ENCODE results near the gene DACH1. TPM values are rescaled to one million over a fixed set of nuclear protein-coding genes. Genes with fewer than 3 reads are reported as not detected.

Gene DACH1
- total RNA-seq, 1 donor = 16.4 TPM

DNA sequence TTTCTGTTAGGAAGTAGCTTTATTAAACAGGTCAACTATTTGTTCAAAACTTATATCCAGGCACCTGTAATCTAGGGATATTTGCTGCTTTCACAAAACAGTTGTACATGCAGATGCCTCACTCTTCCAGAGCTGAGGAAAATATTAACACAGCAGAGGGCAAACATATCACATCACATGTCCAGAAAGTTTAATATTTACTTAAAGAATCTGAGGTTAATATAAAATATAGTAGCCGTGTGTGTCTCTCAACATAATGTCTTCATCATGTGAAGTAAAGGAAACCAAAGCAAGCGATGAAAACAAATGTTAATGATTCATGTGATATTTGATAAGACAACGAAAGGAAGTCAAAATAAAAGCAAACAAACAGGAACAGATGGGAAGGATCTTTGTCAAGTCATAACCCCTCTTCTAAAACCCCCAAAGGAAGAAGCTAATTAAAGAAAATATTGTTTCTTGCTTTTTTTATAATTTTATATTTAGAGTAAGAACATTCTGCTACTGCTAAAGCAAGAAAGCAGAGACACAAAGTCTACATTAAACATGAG lies 418.8 kb downstream of the DACH1 start:
- no peak for DNase-seq (ENCODE audit: low read depth in 2 of 3, low spot score in 2 of 3)

DNA sequence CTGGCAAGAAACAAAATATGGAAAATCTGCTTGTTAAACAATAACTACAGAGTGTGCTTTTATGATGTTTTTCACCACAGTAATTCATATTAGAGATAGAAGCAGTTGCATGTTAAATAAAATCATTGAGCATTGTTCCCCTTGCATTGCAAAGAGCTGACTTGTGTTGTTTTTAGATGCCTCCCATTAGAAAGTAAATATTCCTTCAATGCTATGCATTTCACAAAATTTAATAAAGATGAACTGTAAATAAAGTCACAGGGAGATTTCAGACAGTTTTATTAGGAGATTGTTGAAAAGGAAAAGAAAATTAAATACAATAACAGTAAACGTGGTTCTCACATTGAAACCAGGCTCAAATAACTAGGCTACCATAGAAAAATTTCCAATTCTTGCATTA lies 429.3 kb downstream of the DACH1 start:
- no peak for DNase-seq (ENCODE audit: low read depth in 2 of 3, low spot score in 2 of 3)

- no peak for DNase-seq (ENCODE audit: low read depth in 2 of 3, low spot score in 2 of 3)
Measured at GRCh38 chr13:71430681-71431080, 436.3 kb downstream of the DACH1 start.

DNA sequence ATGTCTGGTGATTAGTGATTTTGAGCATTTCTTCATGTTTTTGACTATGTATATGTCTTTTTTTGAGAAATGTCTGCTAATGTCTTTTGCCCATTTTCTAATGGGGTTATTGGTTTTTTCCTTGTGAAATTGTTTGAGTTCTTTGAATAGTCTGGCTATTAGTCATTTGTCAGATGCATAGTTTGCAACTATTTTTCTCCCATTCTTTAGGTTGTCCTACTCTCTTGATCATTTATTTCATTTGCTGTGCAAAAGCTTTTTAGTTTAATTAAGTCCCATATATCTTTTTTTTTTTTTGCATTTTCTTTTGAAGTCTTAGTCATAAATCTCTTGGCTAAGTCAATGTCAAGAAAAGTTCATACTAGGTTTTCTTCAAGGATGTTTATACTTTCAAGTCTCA lies 449.8 kb downstream of the DACH1 start:
- no peak for DNase-seq (ENCODE audit: low read depth in 2 of 3, low spot score in 2 of 3)

GRCh38 chr13:71412231-71412630 lies 454.8 kb downstream of the DACH1 start:
- no peak for DNase-seq (ENCODE audit: low read depth in 2 of 3, low spot score in 2 of 3)

- no peak for DNase-seq (ENCODE audit: low read depth in 2 of 3, low spot score in 2 of 3)
Measured at GRCh38 chr13:71408416-71408815, 458.6 kb downstream of the DACH1 start.

DNA sequence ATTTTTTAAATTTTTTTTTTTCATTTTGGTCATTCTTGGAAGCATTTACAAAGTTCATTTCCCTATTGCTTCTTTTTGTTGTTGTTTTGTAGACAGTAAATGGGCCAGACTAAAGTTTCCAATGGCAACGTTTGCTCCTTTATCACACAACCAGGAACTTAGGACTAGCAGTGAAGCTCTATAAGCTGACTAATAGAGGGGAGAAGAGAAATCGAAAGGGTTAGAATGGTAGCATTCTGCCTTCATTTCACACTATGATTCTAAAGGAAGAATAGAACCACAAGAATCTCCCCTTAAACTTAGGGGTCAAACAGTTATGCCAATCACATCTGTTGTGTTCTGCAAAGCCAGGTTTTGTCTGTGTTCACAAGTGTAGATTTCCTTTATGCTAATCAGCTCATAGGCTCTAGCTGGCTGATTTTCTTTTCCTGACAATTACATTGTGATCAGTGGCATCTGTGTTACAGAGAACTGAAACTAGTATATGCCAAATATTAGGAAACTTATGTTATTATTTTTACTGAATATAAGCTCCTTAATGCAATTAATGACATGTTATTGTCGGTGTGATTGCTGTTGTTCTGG lies 467.3 kb downstream of the DACH1 start:
- no peak for DNase-seq (ENCODE audit: low read depth in 2 of 3, low spot score in 2 of 3)

- DNase-seq (ENCODE audit: low read depth in 2 of 3, low spot score in 2 of 3) = no peak
Measured at GRCh38 chr13:71396149-71396548, 470.9 kb downstream of the DACH1 start.

GRCh38 chr13:71395053-71395452 lies 472.0 kb downstream of the DACH1 start:
- no peak for DNase-seq (ENCODE audit: low read depth in 2 of 3, low spot score in 2 of 3)

DNA sequence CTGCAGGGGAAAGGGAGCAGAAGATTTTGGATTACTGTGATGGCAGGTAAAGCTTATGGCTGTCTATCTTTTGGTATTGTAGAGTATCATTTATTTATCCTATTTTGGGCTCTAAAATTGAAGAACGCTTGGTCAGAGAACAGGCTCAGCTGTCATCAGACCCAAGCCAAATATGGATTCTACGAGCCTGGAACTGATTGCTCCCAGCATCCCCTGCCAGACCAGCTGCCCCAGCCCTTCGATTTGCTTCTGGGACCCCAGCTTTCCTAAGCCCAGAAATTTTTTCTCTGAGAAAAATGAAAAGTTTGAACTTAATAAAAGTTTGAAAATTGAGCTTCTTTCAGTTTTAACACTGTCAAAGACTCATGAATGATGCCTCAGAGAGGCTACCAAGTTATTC lies 472.8 kb downstream of the DACH1 start:
- DNase-seq (ENCODE audit: low read depth in 2 of 3, low spot score in 2 of 3) = no peak
